ENCODE results near the gene SP9.

The SP9 gene

DNA sequence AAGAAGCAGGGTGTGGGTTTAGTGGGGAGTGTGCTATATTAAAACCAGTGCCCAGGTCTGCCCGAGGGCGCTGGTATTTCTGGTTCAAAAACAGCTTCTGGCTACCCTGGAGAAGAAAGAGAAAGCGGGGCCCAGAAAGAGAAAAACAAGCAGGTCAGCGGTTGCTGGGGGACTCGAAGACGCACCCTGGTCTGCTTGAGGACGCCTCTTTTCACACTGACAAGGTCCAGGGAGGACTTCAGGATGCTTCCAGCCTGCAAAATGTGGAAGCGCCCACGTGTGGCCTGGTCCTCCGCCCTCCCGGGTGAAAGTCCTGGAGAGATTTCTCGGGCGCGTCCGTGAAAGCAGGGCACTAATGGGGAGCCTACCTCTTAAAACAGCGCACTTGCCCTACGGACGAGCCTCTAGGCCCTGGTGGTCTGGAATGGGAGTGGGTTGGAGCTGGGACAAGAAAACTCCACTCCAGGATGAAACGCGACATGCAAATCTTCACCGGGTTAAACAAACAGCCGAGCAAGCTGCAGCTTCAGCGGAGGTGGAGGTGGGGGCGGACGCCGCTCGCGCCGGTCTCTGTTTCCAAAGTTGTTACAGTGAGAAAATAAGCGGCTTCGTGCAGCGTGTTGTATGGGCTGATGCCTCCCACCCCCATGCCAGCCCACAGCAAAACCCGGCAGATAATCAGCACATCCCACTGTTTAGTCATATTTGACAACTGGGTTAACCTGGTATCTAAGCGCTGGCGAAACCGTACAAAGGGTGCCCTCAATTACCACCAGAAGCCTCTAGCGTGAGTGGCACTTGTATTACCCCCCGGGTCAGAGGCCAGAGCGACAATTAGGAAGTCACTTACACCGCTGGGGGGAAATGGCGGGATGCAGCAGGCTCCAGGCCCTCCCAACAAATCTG, 1.1 kb upstream of the SP9 start:
- DNase-seq (ENCODE audit: low spot score) = peak; percentile 63

DNA sequence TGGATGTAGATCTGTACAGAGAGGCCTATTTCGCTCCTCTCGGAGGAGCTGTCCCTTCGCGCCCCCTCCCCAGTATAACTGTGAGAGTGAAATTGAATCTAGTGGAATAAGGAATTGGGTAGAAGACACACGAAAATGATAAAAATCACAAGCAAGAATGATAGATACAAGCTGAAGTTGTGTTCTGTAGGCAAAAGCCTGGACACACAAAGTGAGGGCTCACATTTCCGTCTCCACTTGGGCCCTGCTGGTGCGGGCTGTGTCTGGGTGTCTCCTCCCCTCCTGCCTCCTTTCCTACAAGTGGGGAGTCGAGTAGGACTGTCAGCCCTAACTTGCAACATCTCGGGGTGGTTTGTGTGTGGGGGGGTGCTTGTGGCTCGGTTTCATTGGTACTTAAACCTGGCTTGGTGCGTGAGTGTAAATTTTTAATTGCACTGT, 457 bp upstream of the SP9 start:
- DNase-seq (ENCODE audit: low spot score) = no peak

DNA sequence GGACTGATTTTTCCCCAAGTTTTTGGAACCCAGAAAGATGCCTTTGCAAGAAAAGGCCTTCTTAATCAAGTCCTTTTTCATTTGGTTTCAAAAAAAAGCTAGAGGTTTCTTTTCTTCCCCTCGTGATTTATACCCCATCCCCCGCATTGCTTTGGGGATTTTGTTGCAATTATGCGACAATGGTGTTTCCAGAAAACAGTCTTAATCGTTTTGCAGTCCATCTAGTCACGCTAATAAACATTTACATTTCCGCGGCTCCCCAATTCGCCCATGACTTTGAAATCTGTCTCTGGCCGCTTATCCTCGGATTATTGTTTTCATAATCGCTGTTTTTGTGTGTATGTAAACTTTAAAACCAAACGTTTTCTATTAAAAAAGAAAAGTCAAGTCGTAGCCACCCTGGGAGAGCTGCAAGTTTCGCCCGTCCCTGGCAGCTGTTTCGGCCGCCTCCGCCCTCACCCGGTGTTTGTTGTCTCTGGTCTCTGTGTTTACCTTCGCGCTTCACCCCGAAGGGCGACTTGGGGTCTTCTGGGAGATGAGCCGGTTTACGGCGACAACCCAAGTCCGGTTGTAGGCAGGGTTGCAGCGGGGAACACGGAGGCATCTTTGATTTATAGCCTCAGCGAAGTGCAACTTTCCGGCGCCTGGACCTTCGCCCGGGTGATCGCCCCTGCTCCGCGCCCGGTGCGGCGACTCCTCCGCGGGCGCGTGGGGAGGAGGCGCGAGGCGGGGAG, 667 bp downstream of the SP9 start:
- peak; percentile 67 for DNase-seq (ENCODE audit: low spot score)

DNA sequence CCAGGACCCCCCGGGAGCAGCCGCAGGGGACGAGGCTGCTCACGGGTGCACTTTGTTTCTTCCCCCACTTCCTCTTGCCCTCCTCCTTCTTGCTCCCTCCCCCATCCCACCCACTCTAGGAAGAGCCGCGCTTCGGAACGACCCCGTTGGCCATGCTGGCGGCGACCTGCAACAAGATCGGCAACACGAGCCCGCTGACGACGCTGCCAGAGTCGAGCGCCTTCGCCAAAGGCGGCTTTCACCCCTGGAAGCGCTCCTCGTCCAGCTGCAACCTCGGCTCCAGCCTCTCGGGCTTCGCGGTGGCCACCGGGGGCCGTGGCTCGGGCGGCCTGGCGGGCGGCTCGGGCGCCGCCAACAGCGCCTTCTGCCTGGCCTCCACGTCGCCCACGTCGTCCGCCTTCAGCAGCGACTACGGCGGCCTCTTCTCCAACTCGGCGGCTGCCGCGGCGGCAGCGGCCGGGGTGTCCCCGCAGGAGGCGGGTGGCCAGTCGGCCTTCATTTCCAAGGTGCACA, 1.3 kb downstream of the SP9 start:
- DNase-seq (ENCODE audit: low spot score) = peak; percentile 81

DNA sequence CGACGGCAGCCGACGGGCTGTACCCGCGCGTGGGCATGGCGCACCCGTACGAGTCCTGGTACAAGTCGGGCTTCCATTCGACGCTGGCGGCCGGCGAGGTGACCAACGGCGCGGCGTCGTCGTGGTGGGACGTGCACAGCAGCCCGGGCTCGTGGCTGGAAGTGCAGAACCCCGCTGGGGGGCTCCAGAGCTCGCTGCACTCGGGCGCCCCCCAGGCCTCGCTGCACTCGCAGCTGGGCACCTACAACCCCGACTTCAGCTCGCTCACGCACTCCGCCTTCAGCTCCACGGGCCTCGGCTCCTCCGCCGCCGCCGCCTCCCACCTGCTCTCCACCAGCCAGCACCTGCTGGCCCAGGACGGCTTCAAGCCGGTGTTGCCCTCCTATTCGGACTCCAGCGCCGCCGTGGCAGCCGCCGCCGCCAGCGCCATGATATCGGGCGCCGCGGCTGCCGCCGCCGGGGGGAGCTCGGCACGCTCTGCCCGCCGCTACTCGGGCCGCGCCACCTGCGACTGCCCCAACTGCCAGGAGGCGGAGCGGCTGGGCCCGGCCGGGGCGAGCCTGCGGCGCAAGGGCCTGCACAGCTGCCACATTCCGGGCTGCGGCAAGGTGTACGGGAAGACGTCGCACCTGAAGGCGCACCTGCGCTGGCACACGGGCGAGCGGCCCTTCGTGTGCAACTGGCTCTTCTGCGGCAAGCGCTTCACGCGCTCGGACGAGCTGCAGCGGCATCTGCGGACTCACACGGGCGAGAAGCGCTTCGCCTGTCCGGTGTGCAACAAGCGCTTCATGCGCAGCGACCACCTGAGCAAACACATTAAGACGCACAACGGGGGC, 2.0 kb downstream of the SP9 start:
- DNase-seq (ENCODE audit: low spot score) = peak; percentile 84

DNA sequence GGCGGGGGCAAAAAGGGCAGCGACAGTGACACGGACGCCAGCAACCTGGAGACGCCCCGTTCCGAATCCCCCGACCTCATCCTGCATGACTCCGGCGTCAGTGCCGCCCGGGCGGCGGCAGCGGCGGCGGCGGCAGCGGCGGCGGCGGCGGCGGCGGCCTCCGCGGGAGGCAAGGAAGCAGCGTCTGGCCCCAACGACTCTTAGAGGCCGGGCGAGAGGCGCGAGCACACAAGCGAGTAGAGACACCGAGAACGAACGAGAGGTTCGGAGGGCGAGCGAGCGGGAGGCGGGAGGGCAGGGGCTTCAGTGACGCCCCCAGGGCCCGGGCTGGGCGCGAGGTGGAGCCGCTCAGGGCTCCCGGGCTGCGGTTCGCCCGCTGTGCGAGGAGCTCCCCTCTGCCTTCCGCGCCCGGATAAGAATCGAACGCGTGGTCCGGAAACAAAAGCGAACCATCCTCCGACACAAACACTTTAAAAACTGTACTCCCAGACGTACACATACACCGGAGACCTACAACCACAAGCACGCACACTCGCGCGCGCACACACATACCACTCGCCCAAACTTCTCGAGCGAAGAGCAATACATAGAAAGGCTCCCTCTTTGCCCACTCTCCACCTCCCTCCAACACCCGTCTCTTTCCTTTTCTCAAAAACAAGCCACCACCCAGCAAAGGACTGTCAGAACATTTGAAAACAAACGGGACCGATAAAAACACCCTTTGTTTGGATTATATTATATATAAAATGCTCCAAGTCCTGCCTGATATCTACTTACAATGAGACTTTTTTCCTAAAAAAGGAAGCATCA, 2.8 kb downstream of the SP9 start:
- peak; percentile 81 for DNase-seq (ENCODE audit: low spot score)

DNA sequence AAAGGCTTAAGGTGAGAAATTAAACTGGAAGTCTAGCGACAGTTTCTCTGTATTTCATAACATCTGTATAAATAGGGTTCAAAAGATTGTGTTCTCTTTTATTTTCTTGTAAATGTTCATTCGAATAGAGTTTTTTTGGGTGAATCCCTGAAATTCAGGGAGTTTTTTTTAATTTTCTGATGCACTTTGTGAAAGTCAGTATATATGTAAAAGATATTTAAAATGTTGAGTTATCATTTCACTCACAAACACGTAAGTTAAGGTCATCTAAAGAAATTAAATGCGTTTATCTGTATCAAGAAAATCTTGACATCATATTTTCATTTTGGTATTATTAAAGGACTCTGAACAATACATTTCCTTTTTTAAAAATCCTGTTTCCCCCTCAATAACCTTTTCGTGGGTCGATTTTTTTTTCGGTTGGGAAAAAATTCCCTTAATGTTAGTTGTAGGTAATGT, 3.4 kb downstream of the SP9 start:
- DNase-seq (ENCODE audit: low spot score) = no peak

DNA sequence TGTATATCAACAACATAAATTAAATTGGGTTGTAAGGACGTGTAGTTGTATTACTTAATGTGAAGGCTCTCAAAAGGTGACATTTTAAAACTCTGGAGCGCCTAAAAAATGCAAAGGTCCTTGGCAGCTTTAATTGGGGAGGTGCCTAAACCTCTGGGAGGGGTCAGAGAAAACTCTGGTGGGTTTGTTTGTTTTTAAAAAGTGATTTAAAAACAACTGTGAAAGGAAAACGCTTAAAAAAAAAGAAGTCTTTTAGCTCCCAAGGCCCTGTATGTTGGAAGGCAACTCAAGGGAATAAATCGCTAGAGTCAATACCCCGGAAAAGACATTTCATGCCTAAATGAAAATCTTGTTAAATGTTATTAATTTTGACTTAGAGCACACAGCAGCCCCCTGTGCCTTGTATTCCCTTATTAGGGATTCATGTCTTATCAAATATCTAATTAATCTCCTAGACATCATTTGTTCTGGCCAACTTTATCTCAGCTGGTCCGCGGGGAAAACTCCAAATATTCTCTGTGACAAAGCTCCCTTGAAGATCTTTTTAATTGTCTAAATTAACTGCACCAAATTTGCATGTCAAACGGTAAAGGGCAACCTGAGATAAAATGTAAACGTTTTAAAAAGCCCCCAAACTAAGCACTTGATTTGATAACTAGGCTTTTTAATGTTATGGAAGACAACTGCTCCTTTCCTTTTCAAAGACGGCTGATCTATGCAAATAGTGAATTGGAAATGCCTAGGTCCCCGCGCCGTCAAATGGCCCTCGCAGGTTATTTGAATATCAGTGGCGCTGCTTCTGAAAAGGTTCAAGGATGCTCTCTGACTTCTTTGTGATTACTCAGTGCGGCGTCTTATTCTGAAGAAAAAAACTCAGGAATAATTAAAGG, 4.2 kb downstream of the SP9 start:
- no peak for DNase-seq (ENCODE audit: low spot score)

DNA sequence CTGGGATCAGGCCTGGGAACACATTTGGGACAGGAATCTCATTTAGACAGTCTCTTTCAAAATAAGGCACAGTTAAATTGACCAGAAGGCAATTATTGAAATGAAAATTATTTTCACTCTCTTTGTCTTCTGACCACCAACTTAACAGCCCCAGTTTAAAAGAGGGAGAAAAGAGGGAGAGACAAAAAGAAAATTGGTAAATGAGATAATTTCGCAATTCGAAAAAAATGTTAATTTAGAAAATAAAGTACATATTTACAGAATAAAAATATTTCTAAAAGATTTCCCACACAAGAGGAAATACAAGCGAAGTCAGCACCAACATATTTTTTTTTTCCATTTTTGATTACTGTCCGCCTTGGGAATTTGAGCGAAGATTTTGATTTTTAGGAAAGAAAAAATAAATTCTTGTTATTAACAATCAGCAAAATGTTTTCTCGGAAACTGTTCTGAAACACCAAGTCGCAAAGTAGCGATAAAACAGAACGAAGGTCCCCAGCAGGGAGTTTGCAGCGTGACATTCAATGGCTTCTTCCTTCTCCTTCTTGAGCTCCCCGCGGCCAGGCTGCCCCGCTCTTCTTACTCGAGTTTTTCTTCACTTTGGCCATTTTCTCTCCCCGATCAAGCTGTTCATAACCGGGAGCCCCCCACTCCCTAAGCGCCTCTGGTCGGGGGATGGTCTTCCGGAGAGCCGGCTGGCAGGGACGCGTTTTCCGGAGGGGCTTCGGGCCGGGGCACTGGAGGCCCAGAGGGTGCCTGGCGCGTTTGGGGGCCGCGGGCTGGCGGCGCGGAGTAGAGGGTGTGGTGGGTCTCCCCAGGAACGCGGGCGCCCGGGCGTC, 5.0 kb downstream of the SP9 start:
- no peak for DNase-seq (ENCODE audit: low spot score)

DNA sequence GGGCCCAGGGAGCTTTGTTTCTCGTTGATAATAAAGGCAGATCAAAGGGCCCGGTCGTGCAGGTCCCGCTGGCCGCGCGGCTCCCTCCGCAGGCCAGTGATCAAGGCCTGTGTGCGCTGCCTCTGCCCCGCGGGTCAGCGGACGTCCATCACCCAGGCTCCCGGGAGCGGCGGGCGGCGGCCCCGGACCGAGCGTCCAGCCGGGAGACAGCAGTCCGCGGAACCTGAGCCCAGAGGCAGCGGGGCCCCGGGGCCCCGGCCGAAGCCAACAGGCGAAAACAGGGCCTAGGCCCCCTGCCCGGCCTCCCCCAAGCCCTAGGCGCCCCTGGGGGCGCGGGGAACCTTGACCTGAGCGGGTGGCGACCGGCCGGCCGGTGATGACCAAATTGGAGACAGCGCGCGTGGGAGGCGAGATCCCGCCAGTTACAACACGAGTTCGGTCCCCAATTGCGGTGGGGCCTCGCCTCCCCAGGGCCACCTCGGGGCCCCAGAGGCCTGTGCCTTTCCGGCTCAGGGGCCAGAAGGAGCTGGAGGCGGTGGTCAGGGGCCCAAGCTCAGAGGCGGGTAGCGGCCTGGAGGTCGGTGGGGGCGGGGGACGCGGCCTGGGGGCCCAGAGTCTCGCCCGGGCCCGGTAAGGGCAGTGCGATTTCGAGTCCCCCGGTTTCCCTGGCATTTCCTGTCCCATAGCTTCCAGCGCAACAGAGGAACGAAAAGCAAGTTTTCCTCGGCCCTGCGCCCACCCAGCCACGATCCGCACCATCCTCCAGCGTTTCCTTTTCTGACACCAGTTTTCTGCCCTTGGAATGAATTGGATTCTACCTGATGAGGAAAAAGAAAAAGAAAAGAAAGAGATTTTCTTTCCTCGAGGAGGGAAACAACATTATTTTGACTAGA, 5.9 kb downstream of the SP9 start:
- DNase-seq (ENCODE audit: low spot score) = peak; percentile 79

DNA sequence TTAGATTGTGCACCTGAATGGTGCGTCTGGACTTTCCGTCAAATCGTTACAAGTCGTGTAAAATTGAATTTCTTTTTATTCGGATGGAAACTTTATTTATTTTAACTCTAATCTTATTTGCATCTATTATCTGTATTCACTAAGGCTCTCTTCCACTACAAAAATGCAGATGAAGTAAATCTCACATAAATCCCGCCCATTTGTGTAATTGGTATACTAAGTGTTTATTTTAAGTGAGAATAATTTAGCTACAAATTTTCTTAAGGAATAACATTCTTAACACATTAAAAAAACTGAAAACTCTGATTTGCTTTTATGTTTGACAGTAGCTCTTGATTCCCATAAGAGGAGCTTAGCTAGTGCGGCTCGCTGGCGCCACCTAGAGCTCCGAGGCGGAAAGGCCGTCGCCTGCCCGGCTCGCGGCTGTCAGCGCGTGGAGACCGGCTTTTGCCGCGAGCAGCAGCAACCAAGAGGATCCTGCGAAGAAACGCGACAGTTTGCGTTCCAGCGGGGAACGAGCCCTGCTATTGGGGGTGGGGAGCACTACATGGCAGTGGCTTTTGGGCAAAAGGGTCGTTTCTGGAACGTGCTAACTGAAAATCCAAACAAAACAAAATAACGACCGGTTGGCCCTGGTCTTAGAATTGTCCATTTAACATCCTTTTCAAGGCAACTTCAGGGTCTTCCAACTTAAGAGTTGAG, 6.7 kb downstream of the SP9 start:
- peak; percentile 92 for DNase-seq (ENCODE audit: low spot score)

DNA sequence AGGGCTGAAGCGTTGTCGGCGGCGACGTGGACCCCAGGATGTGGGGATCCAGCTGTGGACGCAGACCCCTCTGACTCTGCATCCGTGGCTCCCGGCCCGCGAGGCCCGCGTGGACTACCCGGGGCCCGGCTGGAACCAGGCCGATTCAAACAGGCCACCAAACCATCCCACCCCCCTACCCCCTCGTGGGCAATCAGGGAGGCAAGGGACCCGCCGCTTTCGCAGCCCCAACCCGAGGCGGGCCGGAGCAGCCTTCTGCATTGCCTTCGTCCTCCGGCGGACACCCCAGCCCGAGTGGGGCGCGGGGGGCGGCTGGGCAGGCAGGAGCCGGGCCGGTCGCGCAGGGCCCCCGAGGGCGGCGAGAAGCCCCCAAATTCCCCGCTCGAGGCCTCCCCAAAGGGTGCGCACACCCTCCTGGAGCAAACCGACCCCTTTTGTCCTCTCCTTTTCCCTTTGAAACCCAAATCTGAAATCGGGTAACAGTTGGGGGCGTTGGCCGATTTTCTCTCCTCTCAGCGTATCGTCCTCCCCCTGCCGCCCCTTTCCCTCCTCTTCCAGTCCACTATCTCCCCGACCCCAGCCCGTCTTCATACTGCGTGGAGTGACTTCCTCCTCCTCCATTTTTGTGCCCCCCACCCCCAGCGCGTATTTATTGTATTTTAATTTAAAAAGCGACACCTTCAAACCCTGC, 7.4 kb downstream of the SP9 start:
- peak; percentile 53 for DNase-seq (ENCODE audit: low spot score)

DNA sequence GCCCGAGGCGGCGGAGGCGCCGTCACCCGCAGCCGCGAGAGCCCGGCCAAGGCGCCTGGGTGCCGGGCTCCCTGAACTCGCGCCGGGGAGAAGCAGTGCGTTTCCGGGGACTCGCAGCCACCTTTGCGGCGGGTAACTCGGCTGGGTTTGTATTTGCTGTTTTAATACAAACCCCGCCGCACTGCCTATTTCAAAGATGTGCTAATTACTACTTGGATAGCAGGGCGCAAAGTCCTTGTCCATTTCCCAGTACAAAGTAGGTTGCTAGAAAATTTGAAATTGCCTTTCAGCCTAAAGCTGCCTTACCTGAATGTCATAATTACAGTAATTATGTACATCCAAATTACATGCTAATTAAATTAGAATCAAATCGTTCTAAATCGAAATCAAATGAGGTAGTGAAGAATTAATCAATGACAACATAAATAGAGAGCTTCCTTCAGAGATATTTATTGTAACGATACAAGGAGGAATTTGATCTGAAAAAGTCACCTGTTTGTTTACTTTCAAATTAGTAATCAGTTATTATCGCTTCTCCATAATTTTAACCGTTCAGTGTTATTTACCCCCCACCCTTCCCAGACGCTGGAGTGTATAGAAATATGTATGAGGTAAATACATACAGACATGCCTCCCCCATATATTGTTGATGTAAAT, 8.1 kb downstream of the SP9 start:
- peak; percentile 53 for DNase-seq (ENCODE audit: low spot score)

DNA sequence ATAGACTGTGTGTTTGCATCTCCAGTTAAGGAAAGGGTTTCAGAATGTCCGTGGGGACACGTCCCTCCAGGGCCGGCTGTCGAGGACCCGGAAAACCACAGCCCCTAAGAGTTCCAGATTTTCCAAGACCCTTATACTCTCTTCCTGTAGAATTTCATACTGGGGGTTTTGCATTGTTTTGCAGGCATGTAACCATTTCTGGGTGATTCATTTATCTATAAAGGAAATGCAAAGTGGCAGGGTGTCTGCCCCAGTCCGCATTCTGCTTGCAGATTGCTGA, 8.5 kb downstream of the SP9 start:
- DNase-seq (ENCODE audit: low spot score) = no peak

DNA sequence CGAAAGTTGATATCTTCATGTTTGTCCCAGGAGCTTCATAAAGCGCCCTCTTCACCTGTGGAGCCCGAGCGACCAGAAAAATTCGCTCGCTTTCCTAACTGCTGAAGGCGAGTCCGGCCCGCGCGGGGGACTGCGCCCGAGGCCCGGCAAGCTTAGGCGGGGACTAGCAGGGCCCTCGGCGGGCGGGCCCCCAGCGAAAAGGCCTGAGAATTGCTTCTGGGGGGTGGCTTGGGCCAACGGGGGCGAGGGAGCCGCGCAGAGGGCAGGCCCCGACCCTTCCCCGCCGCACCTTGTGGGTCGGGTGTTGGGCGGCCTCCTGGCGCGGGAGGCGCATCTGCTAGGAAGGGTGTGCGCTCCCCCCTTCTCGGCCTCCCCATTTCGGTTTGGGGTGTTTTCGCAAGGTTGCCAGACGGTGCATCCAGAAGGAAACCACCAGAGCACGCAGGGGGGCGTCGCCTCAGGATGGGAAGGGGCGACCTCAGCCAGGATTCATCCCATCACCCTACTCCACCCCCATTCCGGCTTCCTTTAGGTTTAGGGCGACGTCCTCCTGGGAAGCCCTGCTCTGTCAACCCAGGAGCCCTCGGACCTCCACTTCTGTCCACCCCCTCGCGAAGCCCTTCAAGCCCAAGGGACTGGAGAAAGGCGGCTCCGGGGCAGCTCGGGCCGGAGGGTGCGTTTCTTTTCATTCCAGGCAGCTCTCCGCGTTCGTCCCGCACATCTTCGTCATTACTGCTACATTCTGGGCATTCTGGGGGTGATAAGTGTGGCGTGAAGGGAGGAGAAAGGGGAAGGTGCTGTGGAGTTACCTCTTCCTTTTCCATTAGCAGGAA, 9.1 kb downstream of the SP9 start:
- DNase-seq (ENCODE audit: low spot score) = peak; percentile 59
